Activated CD8-positive, alpha-beta memory T cell treated with anti-CD3 and anti-CD28 coated beads for 1 hour (primary cell): ENCODE data around the gene TMEM184B.

Experiments used
- DNase-seq, 2 donors: peaks; one replicate each; pipeline ENCODE4 v3.0.0-alpha.2; 2020; ENCODE audit warnings: low read depth in 1 of 2; ENCODE audit errors: extremely low read depth in 1 of 2

Gene TMEM184B

DNA sequence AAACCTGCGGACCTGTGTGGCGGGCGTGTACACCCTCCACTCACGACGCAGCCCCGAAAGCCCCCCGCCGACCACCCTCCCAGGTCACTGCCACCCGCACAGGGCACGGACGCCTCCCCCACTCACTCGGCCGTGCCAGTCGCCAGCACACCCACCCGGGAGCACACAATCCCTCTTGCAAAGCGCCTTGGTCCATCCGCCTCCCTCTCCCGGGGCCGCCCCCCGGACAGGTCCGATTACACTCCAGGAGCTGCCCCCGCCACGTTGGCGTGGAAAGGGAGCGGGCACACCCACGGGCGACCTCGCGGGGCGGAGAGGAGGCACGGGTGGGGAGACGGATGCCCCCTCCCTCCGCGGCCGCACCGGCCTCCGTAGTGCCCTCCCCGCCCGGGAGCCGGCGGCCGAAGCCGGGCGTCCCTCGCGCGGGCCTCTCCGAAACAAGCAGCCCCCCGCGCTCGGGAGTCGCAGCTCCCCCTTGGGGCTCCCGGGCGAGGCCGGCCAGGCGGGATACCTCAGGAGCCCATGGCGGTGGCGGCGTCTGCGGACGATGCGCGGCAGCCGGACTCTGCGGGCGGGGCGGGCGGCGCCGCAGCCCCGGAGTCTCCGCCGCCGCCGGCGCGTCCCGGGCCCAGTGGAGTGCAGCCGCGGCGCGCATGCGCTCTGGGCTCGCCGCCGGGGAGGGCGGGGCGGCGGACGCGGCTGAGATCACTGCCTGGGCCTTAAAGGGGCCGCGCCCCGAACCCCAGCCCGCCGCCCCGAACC lies at the start of gene TMEM184B:
Gene TMEM184B, minus strand, starts transcription at position 638 of the 762 bp plus-strand sequence. CDS start 25,049 bp downstream, outside the sequence.
- DNase-seq = peak; percentile 34 to 71

GRCh38 chr22:38320605-38321402 lies 48.0 kb upstream of the TMEM184B start:
- DNase-seq = no peak

DNA sequence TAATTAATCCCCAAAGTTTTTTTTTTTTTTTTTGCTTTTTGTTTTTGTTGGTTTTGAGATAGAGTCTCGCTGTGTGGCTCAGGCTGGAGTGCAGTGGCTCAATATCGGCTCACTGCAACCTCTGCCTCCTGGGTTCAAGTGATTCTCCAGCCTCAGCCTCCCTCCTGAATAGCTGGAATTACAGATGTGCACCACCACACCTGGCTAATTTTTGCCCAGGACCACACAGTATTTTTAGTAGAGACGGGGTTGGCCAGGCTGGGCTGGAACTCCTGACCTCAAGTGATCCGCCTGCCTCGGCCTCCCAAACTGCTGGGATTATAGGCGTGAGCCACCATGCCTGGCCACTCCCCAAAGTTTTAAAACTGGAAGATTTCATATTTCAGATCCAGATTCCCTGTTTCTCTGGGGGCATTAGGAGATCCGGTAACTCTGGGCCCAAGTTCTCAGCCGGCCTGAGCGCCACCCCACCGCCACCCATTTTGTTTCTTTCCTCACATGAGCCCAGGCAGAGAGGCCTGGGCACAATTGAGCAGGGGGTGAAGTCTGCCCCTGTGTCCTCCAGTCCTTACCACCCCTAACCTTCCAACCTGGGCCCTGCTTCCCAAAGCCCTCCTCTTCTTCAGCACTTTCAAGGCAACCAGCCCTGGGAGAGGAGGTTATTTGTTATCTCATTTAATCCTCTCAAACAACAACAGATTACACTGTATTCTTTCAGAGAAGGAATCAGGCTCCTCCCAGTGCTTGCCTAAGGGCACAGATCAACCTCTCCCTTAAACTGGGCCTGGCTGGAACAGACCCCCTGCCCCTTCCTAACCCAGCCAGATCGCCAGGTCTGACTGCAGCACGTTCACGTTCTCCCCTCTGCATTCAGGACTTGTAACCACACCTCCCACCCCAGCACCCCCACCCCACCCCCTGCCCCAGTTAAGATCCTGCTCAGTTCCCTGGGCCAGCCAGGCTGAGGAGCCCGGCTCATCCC lies 46.3 kb upstream of the TMEM184B start:
- DNase-seq = no peak

GRCh38 chr22:38317995-38318715 lies 45.3 kb upstream of the TMEM184B start:
- no peak for DNase-seq

DNA sequence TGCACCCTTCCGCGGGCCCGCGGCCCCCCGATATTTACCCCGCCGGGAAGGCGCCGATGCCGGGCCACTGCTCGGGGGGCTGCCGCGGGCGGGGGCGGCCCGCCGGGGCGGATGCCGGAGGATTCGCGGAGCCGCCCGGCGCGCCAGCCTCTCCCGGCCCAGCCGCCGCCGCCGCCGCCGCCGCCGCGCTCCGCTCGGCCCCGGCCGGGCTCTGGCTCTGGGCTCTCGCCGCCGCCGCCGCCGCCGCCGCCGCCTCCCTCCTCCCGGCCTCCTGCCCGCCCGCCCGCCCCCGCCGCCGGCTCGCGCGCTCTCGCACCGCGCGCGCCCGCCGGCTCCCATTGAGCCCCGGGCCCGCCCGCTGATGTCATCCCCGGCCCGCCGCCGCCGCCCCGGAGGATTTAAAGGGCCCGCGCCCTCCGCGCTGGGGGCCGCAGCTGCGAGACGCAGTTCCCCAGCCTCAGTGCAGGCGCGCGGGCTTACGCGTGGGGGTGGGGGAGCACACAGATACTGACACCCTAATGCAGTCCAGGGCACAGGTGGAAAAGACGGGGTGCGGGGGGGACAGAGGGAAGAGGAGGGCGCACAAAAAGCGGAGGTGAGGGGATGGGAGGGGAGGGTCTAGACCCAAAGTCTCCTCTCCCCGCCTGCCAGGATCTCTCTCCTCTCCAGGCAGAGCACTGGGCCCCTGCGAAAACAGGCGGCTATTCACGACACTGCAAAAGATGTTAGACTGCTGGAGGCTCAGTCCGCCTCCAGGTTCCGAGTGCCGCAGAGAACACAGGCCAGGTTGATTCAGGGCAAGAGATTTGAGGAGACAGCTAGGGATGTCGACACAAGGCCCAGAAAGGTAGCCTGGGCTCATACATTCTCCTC lies 44.5 kb upstream of the TMEM184B start, which contains the start of gene CSNK1E:
Gene CSNK1E, minus strand, starts transcription at position 312 of the 873 bp plus-strand sequence. CDS start 3,276 bp downstream, outside the sequence.
- peak in 1 of 2 donors; percentile 65 for DNase-seq

DNA sequence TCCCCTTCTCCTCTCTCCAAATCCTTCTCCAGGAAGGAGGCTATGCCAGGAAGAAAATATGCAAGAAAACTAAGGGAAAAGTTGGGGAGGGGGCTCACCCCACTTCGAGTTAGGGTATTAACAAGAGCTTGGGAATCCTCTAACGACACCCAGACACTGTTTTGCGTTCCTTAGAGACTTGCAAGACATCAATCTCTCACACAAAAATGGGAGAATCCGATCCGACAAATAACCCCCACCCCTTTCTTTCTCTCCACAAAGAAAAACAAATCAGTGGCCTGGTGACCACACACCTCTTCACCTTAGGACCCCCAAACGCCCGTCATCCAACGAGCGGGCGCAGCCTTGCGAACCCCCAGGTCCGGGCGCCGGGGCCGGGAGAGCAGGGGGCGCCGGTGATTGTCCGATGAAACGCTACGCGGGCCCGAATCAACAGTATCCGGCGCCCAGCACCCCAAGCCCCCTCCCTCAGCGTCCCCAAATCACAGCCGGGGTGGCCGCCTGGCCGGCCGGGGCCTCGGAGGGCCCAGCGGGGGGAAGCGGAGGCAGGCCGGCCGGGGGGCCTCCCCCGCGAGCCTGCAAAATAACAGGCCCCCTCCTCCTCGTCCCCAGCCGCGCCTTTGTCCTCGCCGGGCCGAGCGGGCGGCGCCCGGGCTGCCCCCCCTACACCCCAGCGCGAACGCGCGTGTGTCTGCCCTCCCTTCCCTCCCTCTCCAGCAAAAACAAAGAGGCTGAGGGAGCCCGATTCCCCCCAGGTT lies 43.7 kb upstream of the TMEM184B start:
- peak in 1 of 2 donors; percentile 38 for DNase-seq

DNA sequence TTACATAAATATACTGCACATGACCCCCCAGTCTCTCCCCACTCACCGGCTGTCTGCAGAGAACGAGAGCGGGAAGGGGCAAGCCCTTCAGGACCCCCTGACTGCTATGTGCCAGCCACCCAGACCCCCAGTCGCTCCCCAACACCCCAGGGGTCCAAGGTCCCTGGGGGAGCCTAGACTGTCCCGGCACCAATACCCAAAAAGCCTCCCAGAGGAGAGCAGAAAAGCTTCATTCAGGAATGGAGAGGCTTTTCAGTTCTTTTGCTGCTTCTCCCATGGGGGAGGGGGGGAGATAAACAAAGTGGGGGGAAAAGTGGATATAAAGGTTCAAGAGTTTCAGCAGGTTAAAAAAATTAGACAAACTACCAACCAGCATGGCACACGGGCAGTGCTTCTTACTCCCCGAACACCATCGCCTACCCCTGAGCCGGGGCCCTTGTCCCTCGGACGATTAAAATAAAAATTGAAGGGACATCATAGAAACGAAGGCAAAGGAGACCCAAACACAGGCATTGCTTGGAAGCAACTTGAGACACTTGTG lies 43.1 kb upstream of the TMEM184B start:
- no peak for DNase-seq

DNA sequence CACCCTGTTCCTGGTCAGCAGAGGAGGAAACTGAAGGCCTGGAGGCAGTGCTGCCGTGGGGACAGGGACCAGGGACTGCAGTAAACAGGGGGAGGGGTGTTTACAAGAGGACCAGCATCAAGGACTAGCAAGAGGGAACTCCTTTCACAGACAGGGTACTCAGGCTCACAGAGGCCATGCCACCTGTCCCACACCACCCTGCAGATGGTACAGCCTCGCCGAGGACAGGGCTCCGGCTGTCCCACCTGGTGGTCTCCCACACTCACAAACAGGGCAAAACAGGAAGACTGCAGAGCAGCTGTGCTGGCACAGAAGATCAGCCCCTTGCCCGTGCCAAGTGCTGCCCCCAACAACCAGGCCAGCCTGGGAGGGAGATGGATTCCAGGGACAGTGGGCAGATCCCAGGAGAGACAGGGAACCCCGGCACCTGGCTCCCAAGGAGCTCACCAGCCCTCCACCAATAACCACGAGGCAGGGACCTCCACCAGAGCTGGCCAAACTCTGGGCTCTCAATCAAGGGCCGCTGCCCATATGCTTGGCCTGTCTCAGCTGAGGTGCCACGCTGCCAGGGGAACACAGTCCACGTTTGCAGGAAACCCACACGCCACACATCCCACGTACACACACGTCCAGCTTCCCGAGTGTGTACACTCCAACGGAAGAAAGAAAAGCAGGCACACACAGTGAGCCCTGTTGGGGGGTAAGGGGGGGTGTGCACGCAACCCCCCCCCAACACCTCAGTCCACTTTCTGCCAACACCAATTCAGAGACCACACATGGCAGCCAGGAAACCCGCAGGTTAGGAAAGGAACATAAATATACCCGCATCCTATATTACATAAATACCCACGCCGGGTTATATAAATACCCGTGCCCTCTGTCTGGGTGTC lies 42.4 kb upstream of the TMEM184B start:
- DNase-seq = no peak

DNA sequence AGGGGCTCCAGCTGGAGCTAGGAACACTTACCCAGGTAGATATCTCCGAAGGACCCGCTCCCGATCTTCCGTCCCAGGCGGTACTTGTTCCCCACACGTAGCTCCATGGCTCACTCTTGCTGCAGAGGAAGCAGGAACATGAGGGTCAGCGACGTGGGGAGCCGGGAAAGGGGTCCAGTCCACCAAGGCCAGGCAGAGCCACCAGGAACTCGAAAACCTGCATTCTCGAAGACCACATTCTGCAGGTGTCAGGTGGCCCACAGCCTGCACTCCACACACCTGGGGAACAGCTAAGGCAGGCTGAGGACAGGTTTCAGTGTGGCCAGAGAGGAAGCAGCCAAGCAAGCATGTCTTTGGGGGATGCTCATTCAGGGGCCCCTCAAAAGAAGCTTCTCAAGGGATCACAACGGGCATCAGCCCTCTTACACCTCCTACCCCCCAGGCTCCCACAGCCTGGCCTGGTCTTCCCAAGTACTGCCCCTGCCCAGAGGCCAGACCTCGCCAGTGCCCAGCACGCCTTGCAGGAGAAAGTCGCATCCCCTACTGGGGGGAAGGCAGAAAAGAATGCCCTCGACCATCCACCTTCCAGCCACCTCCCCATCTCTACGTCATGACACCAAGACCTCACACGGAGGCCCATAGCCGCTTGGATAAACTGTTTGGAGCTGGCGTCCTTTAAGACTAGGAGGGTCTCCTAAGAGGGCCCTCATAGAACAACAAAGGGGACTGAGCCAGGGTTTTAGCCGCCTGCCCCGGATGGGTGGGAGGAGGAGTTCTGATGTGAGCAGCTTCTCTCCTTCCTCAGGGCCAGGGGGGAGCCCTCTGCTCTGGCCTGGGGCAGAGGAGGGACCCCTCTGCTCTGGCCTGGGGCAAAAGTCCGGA lies 41.5 kb upstream of the TMEM184B start:
- no peak for DNase-seq

DNA sequence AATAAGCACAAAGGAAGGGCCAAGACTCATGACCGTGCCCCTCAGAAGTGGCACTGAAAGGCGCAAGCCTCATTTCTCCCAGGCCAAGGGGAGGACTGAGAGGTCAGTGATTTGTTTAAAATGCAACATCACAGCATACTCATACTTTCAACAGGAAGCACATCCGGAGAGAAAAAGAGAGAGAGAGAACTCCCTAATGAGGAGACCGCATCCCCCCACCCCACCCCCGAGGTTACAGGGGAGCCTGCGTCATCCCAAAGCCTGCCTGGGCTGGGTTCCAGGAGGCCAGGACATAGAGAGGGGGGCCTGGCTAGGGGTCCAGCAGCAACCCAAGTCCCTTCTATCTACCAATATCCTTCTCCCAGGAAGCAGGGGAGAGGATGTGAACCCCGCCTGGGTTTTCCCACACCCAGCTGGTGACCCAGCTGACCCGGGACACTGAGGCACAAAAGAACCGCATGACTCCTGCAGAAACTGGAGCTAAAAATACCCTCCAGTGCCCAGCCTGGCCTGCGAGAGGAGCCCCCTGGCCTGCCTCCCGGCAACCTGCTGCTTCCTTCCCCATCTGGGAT lies 40.7 kb upstream of the TMEM184B start:
- DNase-seq = no peak

DNA sequence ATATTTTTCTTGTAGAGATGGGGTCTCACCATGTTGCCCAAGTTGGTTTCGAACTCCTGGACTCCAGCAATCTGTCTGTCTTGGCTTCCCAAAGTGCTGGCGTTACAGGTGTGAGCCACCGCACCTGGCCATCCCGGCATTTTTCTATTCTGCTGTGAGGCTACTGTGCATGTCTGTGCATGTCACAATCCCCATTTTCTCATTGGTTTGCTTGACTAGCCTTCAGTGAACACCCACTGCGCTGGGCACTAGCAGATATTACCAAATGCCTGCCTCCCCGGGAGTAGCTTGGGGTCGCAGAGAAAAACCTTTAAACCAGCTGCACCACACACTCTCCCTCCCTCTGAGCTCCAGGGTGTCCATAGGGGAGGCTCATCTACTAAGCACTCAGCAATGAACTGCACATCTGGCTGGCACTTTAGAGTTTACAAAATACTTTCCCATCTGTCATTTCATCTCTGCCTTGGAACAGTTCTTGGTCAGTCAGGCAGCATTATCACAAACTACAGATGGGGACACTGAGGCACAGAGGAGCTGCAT lies 39.5 kb upstream of the TMEM184B start:
- DNase-seq = no peak

GRCh38 chr22:38311323-38311620 lies 38.5 kb upstream of the TMEM184B start:
- no peak for DNase-seq

DNA sequence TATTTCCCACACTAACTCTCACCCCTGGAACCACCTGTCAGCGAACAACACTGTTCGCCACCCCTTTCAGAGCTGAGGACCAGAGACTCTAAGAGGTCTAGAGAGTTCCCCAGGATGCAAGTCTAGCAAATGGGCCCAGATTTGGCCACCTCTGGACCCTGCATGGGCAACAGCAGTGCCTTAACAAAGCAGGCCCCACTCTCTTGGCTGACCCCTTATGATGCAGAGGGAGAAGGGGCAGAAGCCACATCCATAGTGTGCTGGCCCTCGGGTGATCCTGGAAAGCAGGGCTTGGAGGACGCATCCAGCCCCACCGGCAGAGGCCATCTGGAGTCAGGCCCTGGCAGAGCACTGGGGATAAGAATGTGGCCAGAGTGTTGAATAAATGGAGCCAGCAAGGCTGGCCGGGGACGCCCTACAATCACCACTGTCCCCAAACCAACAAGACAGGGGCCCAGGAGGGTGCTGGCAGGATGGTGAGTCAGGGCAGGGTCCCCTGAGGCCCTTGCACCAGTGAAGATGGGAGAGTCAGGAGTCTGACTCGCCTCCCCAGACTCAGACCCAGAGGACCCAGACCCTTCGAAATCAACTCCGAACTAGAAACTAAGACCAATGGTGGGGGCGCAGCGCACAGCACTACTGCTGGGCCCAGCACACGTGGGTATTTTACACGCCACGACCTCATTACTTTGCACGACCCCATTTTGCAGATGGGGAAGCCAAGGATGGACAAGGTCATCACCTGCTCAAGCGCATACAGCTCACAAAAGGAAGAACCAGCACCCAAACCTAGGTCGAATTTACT lies 37.9 kb upstream of the TMEM184B start:
- DNase-seq = no peak

DNA sequence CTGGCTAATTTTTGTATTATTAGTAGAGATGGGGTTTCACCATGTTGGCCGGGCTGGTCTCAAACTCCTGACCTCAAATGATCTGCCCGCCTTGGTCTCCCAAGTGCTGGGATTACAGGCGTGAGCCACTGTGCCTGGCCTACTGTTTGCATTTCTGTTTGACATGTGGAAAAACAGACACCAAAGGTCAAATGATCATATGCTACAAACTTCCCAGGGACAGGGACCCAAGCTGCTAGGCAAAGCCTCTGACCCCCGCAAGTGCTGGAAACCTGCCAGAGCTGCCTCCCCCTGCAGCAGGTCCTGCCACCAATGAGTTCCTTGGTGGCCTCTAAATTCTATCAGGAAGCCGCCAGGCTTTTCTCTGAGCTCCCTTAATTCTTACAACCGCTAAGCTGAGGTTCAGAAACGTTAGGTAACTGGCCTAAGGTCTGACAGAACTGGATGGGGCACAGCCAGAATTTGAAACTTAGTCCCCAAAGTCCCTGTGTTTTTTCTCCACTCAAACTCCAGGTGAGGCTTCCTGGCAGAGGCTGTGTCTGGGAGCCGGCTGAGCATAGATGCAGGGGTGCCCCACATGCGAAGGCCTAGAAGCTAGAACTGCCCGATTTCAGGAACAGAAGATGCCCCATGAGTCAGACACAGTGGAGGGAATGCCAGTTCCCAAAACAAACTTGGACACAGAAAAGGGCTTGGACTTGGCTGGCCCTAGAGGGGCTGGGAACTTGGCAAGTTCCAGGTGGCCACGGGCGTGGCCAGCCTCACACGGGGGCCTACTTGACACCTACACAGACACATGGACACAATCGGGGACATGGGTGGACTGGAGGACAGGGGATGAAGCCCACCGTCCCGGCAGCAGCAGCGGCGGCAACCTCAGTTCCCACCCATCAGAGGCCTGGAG lies 37.1 kb upstream of the TMEM184B start:
- DNase-seq = no peak
